ENCODE data around the gene MRPL44.
A peak's percentile ranks its signal among the peaks of the same experiment; 100 is the strongest.

The MRPL44 gene

GRCh38 chr2:223957092-223957851, at the start of gene MRPL44:
Gene MRPL44, plus strand, starts transcription at chr2:223957463. Its CDS starts 10 bp downstream, at chr2:223957473.
- DNase-seq (ENCODE audit: low read depth in 2 of 2) = peak; percentile 91 to 93

GRCh38 chr2:223908304-223908998, 48.8 kb upstream of the MRPL44 start:
- no peak for DNase-seq (ENCODE audit: low read depth in 2 of 2)

DNA sequence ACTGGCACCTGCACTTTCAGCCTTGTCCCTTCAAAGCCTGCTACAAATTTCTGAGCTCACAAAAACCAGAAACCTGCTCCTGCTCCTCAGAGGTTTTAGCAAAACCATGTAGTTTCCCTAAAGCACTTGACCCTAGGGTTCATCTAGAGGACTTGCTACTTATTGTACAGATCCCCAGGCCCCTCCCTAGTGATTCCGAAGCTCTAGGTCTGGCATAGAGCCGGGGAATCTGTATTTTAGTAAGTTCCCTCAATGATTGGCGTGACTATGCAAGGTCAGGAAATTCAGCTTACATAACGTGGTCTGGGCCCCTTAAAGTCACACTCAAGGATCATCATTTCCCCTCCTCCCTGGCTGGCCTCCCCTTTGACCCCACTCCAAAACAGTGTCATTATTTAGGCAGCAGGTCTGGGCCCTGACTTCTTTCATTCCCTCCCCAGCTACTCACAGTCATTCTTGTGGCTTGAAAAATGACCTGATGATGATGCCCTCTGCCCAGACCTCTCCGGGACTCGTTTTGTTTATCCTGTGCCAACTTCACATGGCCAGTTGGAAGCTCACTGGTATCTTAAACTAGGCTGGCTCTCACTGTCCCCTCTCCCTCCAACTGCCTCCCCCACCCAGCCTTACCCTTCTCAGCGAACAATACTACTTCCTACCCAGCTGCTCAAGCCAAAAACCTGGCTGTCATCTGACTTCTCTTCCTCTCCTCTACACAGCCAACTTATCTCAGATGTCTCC, 48.1 kb upstream of the MRPL44 start:
- no peak for DNase-seq (ENCODE audit: low read depth in 2 of 2)

DNA sequence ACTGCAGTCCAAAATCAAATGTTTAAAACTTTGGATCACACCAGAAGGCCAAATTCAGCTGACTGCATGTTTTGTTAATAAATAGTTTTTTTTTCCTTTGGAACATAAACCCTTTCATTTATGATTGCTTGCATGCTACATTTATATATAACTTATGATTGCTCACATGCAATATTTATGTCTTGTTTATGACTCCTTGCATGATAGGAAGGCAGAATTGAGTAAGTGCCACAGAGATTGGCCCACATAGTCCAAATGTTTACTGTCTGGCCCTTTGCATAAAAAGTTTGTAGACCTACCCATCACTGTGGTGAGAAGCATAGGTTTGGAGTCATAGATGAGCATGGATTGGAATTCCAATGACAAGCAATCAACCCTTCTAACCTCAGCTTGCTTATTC, 42.9 kb upstream of the MRPL44 start:
- no peak for DNase-seq (ENCODE audit: low read depth in 2 of 2)

DNA sequence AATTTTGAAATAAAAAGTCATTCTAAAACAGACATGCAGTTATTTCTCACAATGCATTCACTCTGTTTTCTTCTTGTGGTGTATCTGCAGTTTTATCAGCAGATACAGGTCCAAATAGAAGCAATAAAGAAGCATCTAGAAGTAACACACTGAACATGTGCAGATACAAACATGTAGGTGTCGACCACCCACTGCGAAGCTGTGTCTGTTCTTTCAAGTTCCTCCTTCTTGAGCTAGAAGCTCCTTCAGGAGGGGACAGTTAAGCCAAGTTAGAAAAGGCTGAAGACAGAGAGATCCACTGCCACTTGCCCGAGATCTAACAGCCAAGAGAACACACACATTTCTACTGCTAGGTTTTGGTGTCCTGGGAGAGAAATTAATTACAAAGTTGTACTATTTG, 42.2 kb upstream of the MRPL44 start:
- no peak for DNase-seq (ENCODE audit: low read depth in 2 of 2)

- DNase-seq (ENCODE audit: low read depth in 2 of 2) = no peak
Observed at GRCh38 chr2:223916181-223916920, 40.9 kb upstream of the MRPL44 start.

GRCh38 chr2:223918671-223919134, 38.6 kb upstream of the MRPL44 start:
- DNase-seq (ENCODE audit: low read depth in 2 of 2) = no peak

DNA sequence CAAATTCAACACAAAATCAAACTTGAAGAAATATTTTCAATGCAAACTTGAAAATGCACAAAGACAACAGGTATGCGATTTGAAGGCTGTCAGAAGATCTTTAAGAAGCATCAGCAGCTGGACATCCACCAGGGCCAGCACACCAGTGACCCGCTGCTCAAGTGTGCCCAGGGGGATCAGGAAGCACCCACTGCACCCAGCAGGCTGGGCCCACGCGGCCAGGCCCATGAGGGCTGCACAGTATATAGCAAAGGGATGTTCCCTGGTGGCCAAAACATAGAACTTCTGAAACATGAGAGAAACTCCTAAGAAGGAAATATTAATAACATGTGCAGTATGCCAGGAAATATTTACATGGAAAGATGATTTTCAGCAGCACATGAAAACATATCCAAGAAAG, 37.2 kb upstream of the MRPL44 start:
- DNase-seq (ENCODE audit: low read depth in 2 of 2) = no peak

DNA sequence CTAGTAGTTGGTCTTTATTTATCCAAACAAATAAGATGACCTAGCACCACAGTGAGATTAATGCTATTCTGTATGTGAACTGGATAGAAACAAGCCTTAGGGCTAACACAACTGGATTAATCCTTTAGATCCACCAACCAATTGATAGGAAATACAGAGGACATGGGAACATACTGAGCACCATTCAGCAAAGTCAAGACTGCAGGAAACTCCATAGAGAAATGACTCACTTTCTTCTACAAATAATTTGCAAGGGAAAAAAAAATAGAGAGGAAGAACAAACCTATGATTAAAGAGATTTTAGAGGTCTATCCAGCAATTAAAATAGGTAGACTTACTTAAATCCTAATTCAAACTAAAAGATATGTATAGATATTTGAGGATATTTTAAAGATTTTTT, 36.1 kb upstream of the MRPL44 start:
- no peak for DNase-seq (ENCODE audit: low read depth in 2 of 2)

DNA sequence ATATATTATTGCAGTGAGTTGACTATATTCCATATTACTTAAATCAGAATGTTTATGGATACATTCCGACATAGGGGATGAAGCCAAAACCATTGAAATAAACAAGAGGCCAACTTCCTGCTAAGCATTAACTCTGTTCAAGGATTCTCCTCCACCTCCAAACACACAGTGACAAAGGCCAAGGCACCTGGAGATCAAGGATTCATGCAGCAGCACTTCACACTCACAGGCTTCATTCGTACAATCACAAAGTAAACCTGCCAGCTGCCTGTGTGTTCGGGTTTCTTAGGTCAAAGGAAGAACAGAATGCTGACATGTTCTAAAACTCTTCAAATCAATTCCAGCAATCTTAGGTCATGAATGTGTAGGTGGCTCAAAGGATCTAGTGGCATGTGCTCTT, 35.0 kb upstream of the MRPL44 start:
- DNase-seq (ENCODE audit: low read depth in 2 of 2) = no peak

DNA sequence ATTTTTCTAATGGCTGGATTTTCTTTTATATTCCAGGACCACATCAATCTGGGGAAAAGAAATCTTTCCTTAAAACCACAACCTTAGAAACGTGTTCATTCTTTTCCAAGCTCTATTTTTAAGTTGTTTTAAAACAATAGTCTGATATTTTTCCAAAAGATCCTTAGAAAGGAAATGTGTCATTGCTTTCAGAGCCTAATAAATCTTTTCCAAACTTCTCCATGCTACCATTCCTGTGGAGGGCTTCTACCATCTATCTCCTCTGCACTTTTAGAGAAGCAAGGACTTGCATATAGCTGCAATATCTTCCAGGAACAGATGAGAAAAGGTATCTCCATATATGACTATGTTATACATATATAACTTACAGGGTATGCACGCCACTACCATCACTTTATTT, 33.3 kb upstream of the MRPL44 start:
- no peak for DNase-seq (ENCODE audit: low read depth in 2 of 2)

- no peak for DNase-seq (ENCODE audit: low read depth in 2 of 2)
Observed at GRCh38 chr2:223925106-223925505, 32.2 kb upstream of the MRPL44 start.

DNA sequence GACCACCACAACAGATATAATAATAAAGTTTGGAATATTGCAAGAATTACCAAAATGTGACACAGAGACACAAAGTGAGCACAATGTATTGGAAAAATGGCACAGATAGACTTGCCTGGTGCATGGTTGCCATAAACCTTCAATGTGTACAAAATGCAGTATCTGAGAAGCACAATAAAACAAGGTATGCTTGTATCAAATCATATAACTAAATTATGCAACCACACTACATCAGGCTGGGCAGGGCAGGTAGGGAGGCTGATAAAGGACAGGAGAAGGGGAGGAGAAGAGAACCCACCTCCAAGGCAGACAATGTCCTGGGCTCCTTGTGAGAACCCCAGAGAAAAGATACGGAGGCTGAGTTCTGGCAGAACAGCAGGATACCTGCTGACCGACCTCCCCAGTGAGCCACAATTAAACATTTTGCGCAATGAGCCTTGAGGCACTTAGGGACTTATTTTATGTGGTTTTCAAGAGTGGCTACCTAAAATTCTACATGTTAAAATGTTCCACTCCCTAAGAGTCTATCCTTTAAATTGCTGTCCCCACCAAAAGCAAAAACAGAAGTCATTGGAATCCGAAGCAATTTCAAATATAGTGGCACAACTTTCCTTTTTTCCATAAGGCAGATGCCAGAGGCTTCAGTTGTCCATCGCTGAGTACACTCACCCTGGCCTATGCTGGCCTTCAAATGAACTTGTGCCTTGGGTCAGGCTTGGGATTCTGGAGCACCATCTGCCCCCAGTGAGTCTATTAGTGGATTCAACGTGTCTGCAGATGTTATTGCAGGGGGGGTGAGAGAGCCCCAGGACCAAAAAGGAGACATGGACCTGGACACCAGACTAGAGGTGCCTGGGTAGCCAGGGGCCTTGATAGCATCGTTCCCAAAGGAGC, 28.9 kb upstream of the MRPL44 start:
- no peak for DNase-seq (ENCODE audit: low read depth in 2 of 2)

- DNase-seq (ENCODE audit: low read depth in 2 of 2) = no peak
Observed at GRCh38 chr2:223929571-223930102, 27.6 kb upstream of the MRPL44 start.

GRCh38 chr2:223930103-223930976, 26.9 kb upstream of the MRPL44 start:
- no peak for DNase-seq (ENCODE audit: low read depth in 2 of 2)

- DNase-seq (ENCODE audit: low read depth in 2 of 2) = no peak
Observed at GRCh38 chr2:223932816-223933800, 24.2 kb upstream of the MRPL44 start.

GRCh38 chr2:223934870-223935269, 22.4 kb upstream of the MRPL44 start:
- DNase-seq (ENCODE audit: low read depth in 2 of 2) = no peak

- no peak for DNase-seq (ENCODE audit: low read depth in 2 of 2)
Observed at GRCh38 chr2:223935459-223936125, 21.7 kb upstream of the MRPL44 start.

All from stimulated activated CD8-positive, alpha-beta memory T cell treated with anti-CD3 and anti-CD28 coated beads, Interleukin-15, amount 100 ng/mL, for 4 hours (primary cell).